HG03354 (cell line): ENCODE results near the gene ISG20L2.

ENCODE experiments used
- ATAC-seq: cut with Tn5 transposase; IDR thresholded peaks from one replicate; pipeline ENCODE4 v1.9.1; 2021; ENCODE audit warnings: mild to moderate bottlenecking; ENCODE audit not compliant: unreplicated experiment, poor library complexity, severe bottlenecking

Gene ISG20L2

GRCh38 chr1:156743367-156744302 lies 15.1 kb upstream of the ISG20L2 start:
- no peak for ATAC-seq

- no peak for ATAC-seq
Measured at GRCh38 chr1:156742801-156743200, 14.2 kb upstream of the ISG20L2 start.

- no peak for ATAC-seq
Measured at GRCh38 chr1:156742017-156742416, 13.5 kb upstream of the ISG20L2 start.

GRCh38 chr1:156741481-156741983 lies 13.0 kb upstream of the ISG20L2 start:
- ATAC-seq: no peak

GRCh38 chr1:156740741-156741480 lies 12.3 kb upstream of the ISG20L2 start, which contains the start of gene MRPL24:
Gene MRPL24 (minus strand): TSS chr1:156741088. CDS start chr1:156738704, 2,384 bp downstream.
- peak; percentile 86 for ATAC-seq

GRCh38 chr1:156740237-156740740 lies 11.7 kb upstream of the ISG20L2 start:
- peak; percentile 8 for ATAC-seq

- no peak for ATAC-seq
Measured at GRCh38 chr1:156738916-156739315, 10.3 kb upstream of the ISG20L2 start.

GRCh38 chr1:156738407-156738806 lies 9.8 kb upstream of the ISG20L2 start:
- ATAC-seq: no peak

GRCh38 chr1:156733989-156734584 lies 5.5 kb upstream of the ISG20L2 start:
- ATAC-seq: no peak

- ATAC-seq: peak; percentile 70
Measured at GRCh38 chr1:156727926-156728598, 504 bp downstream of the ISG20L2 start, which contains the start of gene METTL25B. Gene METTL25B (plus strand): TSS chr1:156728469. CDS start chr1:156729105, 636 bp downstream.

- no peak for ATAC-seq
Measured at GRCh38 chr1:156727492-156727891, 1.1 kb downstream of the ISG20L2 start.

- ATAC-seq: no peak
Measured at GRCh38 chr1:156726549-156727226, 1.9 kb downstream of the ISG20L2 start.

GRCh38 chr1:156725683-156726280 lies 2.8 kb downstream of the ISG20L2 start:
- ATAC-seq: peak; percentile 35

GRCh38 chr1:156721535-156721934 lies 7.0 kb downstream of the ISG20L2 start:
- ATAC-seq: no peak

- ATAC-seq: no peak
Measured at GRCh38 chr1:156721131-156721530, 7.4 kb downstream of the ISG20L2 start.

- ATAC-seq: no peak
Measured at GRCh38 chr1:156717351-156717750, 11.2 kb downstream of the ISG20L2 start.

- ATAC-seq: no peak
Measured at GRCh38 chr1:156714830-156715229, 13.7 kb downstream of the ISG20L2 start.

GRCh38 chr1:156712626-156713025 lies 15.9 kb downstream of the ISG20L2 start:
- ATAC-seq: no peak
